GM03348 (cell line): ENCODE data around the gene ULK4.
A peak's percentile ranks its signal among the peaks of the same experiment; 100 is the strongest.
"Not testable (repeated sequence)": the region's sequence is repeated elsewhere in the genome, so short reads cannot be mapped to it uniquely, and the experiment has no call there.

Experiments used
- DNase-seq: peaks from one replicate; pipeline ENCODE4 v3.0.0; 2012; ENCODE audit warnings: low spot score

ULK4 gene

GRCh38 chr3:41578798-41579197, 383.1 kb downstream of the ULK4 start:
- no peak for DNase-seq

GRCh38 chr3:41575724-41576123, 386.2 kb downstream of the ULK4 start:
- no peak for DNase-seq

- DNase-seq, result no peak
Observed at GRCh38 chr3:41574900-41575299, 387.0 kb downstream of the ULK4 start.

- DNase-seq, result no peak
Observed at GRCh38 chr3:41573591-41573990, 388.3 kb downstream of the ULK4 start.

GRCh38 chr3:41572092-41572491, 389.8 kb downstream of the ULK4 start:
- DNase-seq, result no peak

- no peak for DNase-seq
Observed at GRCh38 chr3:41569632-41570305, 392.1 kb downstream of the ULK4 start.

- no peak for DNase-seq
Observed at GRCh38 chr3:41565948-41566514, 395.9 kb downstream of the ULK4 start.

GRCh38 chr3:41565003-41565402, 396.9 kb downstream of the ULK4 start:
- no peak for DNase-seq

- not testable (repeated sequence) for DNase-seq
Observed at GRCh38 chr3:41556245-41556644, 405.7 kb downstream of the ULK4 start.

GRCh38 chr3:41532976-41533375, 428.9 kb downstream of the ULK4 start:
- no peak for DNase-seq

- no peak for DNase-seq
Observed at GRCh38 chr3:41526995-41527573, 434.8 kb downstream of the ULK4 start.

- DNase-seq, result no peak
Observed at GRCh38 chr3:41525303-41526064, 436.4 kb downstream of the ULK4 start.

GRCh38 chr3:41523897-41524296, 438.0 kb downstream of the ULK4 start:
- DNase-seq, result no peak

- no peak for DNase-seq
Observed at GRCh38 chr3:41522612-41523011, 439.3 kb downstream of the ULK4 start.

- DNase-seq, result no peak
Observed at GRCh38 chr3:41521010-41521655, 440.8 kb downstream of the ULK4 start.

GRCh38 chr3:41519746-41520145, 442.2 kb downstream of the ULK4 start:
- DNase-seq, result peak; percentile 25

GRCh38 chr3:41518626-41519025, 443.3 kb downstream of the ULK4 start:
- DNase-seq, result no peak

- no peak for DNase-seq
Observed at GRCh38 chr3:41508063-41508696, 453.7 kb downstream of the ULK4 start.

GRCh38 chr3:41507336-41508062, 454.4 kb downstream of the ULK4 start:
- DNase-seq, result no peak

GRCh38 chr3:41503998-41504623, 457.8 kb downstream of the ULK4 start:
- DNase-seq, result no peak

- no peak for DNase-seq
Observed at GRCh38 chr3:41502481-41502880, 459.4 kb downstream of the ULK4 start.
